Retinal pigment epithelial cell (primary cell): ENCODE results near the gene EEIG2.

Experiments
- DNase-seq: peaks from one replicate; pipeline ENCODE4 v3.0.0-alpha.2; 2010; ENCODE audit warnings: low read depth
- H3K4me3 ChIP-seq: 2 replicates; pipeline ENCODE4 v1.5.1; 2011; ENCODE audit warnings: mild to moderate bottlenecking, low read length, control low read depth, moderate library complexity
- TF ChIP-seq, protein P1 (sequence below): conservative IDR thresholded peaks from 2 replicates; pipeline ENCODE4 v1.5.1; 2011; ENCODE audit warnings: low read depth, low read length, control low read depth, inconsistent platforms

Gene EEIG2

DNA sequence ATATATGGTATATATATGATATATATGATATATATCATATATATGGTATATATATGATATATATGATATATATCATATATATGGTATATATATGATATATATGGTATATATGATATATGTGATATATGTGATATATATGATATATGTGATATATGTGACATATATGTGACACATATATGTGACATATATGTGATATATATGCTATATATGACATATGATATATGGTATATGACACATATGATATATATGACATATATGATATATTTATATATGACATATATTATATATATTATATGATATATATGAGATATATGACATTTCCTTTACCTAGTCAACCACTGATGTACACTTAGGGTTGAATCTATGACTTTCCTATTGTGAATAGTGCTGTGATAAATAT, 36.1 kb upstream of the EEIG2 start:
- DNase-seq, result no peak
- H3K4me3 ChIP-seq, result no peak overlapping the region
- TF ChIP-seq, protein P1, sequence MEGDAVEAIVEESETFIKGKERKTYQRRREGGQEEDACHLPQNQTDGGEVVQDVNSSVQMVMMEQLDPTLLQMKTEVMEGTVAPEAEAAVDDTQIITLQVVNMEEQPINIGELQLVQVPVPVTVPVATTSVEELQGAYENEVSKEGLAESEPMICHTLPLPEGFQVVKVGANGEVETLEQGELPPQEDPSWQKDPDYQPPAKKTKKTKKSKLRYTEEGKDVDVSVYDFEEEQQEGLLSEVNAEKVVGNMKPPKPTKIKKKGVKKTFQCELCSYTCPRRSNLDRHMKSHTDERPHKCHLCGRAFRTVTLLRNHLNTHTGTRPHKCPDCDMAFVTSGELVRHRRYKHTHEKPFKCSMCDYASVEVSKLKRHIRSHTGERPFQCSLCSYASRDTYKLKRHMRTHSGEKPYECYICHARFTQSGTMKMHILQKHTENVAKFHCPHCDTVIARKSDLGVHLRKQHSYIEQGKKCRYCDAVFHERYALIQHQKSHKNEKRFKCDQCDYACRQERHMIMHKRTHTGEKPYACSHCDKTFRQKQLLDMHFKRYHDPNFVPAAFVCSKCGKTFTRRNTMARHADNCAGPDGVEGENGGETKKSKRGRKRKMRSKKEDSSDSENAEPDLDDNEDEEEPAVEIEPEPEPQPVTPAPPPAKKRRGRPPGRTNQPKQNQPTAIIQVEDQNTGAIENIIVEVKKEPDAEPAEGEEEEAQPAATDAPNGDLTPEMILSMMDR, result no peak

DNA sequence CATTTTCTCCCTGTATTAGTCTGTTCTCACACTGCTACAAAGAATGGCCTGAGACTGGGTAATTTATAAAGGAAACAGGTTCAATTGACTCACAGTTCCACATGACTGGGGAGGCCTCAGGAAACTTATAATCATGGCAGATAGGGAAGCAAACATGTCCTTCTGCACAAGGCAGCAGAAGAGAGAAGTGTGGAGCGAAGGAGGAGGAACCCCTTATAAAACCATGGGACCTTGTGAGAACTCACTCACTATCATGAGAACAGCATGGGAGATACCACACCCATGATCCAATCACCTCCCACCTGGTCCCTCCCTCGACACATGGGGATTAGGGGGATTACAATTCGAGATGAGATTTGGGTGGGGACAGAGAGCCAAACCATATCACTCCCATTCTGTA, 35.2 kb upstream of the EEIG2 start:
- DNase-seq, result no peak
- TF ChIP-seq, protein P1, result no peak
- H3K4me3 ChIP-seq, result no peak overlapping the region

DNA sequence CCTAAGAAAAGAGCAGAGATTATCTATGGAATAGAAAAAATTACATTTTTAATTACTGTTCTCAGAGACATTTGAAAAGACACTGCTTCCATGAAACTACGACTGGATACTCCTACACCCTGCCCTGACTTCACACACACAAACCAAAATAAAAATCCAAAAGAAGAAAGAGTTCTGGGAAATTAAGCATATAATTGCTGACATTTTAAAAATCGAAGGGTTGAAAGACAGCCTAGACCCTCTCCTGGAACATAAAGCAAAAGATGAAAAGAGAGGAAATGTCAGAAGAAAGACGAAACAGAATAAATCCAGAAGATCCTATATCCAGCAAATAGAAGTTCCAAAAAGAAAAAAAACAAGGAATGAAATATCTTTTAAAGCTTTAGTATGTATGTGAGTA, 32.8 kb upstream of the EEIG2 start:
- TF ChIP-seq, protein P1, result no peak
- DNase-seq, result no peak
- no peak overlapping the region for H3K4me3 ChIP-seq

DNA sequence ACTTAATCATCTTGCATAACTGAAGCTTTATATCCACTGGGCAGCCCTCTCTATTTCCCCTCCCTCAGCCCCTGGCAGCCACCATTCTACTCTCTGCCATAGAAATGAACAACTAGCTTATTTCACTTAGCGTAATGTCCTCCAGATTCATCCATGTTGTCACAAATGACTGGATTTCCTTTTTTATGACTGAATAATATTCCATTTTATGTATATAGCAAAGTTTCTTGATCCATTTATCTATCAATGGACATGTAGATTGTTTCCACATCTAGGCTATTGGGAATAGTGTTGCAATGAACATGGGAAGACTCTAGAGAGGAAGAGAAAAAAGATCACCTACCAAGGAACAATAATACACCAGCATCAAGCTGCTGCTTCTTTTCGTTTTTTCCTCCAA, 32.1 kb upstream of the EEIG2 start:
- DNase-seq, result no peak
- TF ChIP-seq, protein P1, result no peak
- no peak overlapping the region for H3K4me3 ChIP-seq

DNA sequence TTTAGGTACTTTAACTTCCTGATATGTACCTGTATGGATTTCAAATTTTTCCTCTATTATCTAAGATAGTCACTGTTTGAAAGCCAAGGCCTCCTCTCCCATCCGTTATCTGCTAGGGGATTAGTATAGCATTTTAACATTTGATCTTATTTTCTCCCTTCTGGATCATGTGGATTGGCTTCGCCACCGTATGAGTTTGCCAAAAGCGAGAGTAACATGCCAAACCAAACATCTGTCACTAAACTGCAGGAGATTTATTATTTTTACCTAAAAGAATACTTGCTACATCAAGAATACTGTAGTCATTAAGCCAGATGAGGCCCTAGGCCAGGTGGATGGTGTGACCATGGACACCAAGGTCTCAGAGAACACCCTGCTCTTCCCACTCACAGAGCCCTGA, 28.5 kb upstream of the EEIG2 start:
- DNase-seq, result no peak
- TF ChIP-seq, protein P1, result no peak
- no peak overlapping the region for H3K4me3 ChIP-seq

DNA sequence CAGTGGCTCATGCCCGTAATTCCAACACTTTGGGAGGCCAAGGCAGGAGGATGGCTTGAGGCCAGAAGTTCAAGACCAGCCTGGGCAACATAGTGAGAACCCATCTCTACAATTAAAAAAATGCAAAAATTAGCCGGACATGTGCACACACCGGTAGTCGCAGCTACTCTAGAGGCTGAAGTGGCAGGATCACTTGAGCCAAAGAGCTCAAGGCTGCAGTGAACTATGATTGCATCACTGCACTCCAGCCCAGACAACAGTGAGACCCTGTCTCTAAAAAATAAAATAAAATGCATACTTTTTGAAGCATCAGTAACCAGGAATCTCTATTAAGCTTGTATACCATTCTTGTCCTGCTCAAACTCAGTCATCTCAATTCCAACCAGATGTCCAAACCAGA, 27.2 kb upstream of the EEIG2 start:
- no peak for DNase-seq
- H3K4me3 ChIP-seq, result no peak overlapping the region
- TF ChIP-seq, protein P1, result no peak

DNA sequence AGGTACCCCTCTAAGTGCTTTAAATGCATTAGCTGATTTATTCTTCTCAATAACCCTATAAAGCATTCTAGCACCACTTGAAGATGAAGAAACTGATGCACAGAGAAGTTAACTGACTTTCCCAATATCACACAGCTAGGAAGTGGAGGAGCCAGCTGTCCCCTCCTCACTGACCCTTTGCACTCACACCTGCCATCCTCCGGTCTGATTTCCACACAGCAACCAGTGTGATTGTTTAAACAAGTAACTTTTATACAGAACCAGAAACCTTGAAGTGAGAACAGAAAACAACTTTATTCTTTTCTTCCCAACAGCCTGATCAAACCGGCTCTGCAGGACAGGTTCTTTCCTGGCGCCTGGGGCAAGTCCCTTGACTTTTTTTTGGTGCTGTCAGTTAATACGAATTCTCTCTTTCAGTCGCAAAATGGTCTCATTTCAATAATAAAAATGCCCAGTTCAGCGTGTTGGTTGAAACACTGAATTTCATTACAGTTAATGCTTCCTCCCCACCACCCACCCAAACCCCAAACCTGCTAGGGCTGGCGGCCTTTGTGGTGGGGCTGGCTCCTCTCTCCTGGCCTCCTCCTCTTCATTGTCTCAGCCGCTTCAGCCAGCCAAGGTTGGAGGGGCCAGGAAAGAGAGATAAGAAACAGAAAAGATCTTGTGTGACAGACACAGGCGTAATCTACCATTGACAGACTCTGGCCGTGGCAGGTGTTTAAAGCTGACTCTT, 26.4 kb upstream of the EEIG2 start:
- TF ChIP-seq, protein P1, result no peak
- DNase-seq, result no peak
- no peak overlapping the region for H3K4me3 ChIP-seq
